Measurements from ENCODE around the gene XRCC4. TPM values are rescaled to one million over a fixed set of nuclear protein-coding genes. Genes with fewer than 3 reads are reported as not detected.

The XRCC4 gene
- total and polyA plus RNA-seq, 2 of the 13 experiments (the other 11 are each of a cell fraction or from before 2014, with no cell fraction given): 2.8 to 12.6 TPM

GRCh38 chr5:83145241-83145640, 67.9 kb downstream of the XRCC4 start (continued):
- TF ChIP-seq CEBPZ (IDR thresholded peaks at IDR 0.05; ENCODE audit: low read length): no peak
- no peak for TF ChIP-seq TARDBP (CRISPR knock-in tag; IDR thresholded peaks at IDR 0.05)
- TF ChIP-seq ZNF496 (CRISPR knock-in tag; IDR thresholded peaks at IDR 0.05; ENCODE audit: insufficient replicate concordance): no peak
- TF ChIP-seq SCMH1 (CRISPR knock-in tag; IDR thresholded peaks at IDR 0.05; ENCODE audit: borderline replicate concordance): no peak
- TF ChIP-seq ZNF772 (CRISPR knock-in tag; IDR thresholded peaks at IDR 0.05): no peak
- TF ChIP-seq, protein P1, sequence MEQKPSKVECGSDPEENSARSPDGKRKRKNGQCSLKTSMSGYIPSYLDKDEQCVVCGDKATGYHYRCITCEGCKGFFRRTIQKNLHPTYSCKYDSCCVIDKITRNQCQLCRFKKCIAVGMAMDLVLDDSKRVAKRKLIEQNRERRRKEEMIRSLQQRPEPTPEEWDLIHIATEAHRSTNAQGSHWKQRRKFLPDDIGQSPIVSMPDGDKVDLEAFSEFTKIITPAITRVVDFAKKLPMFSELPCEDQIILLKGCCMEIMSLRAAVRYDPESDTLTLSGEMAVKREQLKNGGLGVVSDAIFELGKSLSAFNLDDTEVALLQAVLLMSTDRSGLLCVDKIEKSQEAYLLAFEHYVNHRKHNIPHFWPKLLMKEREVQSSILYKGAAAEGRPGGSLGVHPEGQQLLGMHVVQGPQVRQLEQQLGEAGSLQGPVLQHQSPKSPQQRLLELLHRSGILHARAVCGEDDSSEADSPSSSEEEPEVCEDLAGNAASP (CRISPR knock-in tag; IDR thresholded peaks at IDR 0.05; ENCODE audit: borderline replicate concordance): no peak
- TF ChIP-seq, protein P2, sequence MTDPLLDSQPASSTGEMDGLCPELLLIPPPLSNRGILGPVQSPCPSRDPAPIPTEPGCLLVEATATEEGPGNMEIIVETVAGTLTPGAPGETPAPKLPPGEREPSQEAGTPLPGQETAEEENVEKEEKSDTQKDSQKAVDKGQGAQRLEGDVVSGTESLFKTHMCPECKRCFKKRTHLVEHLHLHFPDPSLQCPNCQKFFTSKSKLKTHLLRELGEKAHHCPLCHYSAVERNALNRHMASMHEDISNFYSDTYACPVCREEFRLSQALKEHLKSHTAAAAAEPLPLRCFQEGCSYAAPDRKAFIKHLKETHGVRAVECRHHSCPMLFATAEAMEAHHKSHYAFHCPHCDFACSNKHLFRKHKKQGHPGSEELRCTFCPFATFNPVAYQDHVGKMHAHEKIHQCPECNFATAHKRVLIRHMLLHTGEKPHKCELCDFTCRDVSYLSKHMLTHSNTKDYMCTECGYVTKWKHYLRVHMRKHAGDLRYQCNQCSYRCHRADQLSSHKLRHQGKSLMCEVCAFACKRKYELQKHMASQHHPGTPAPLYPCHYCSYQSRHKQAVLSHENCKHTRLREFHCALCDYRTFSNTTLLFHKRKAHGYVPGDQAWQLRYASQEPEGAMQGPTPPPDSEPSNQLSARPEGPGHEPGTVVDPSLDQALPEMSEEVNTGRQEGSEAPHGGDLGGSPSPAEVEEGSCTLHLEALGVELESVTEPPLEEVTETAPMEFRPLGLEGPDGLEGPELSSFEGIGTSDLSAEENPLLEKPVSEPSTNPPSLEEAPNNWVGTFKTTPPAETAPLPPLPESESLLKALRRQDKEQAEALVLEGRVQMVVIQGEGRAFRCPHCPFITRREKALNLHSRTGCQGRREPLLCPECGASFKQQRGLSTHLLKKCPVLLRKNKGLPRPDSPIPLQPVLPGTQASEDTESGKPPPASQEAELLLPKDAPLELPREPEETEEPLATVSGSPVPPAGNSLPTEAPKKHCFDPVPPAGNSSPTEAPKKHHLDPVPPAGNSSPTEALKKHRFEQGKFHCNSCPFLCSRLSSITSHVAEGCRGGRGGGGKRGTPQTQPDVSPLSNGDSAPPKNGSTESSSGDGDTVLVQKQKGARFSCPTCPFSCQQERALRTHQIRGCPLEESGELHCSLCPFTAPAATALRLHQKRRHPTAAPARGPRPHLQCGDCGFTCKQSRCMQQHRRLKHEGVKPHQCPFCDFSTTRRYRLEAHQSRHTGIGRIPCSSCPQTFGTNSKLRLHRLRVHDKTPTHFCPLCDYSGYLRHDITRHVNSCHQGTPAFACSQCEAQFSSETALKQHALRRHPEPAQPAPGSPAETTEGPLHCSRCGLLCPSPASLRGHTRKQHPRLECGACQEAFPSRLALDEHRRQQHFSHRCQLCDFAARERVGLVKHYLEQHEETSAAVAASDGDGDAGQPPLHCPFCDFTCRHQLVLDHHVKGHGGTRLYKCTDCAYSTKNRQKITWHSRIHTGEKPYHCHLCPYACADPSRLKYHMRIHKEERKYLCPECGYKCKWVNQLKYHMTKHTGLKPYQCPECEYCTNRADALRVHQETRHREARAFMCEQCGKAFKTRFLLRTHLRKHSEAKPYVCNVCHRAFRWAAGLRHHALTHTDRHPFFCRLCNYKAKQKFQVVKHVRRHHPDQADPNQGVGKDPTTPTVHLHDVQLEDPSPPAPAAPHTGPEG (CRISPR knock-in tag; IDR thresholded peaks at IDR 0.05): no peak
